DND-41 (cell line): Measurements from ENCODE around the gene MAP3K5.

Source experiments
- CTCF ChIP-seq: IDR thresholded peaks from 2 replicates; pipeline ENCODE4 v1.5.1; 2012; ENCODE audit warnings: borderline replicate concordance, low read length, moderate library complexity, mild to moderate bottlenecking; ENCODE audit not compliant: poor library complexity, severe bottlenecking; ENCODE audit errors: extremely low read depth
- EZH2 ChIP-seq: IDR thresholded peaks from 3 replicates; pipeline ENCODE4 v1.6.1; 2012; ENCODE audit warnings: borderline replicate concordance, low read depth, mild to moderate bottlenecking, moderate library complexity, low read length, inconsistent platforms; ENCODE audit not compliant: severe bottlenecking

DNA sequence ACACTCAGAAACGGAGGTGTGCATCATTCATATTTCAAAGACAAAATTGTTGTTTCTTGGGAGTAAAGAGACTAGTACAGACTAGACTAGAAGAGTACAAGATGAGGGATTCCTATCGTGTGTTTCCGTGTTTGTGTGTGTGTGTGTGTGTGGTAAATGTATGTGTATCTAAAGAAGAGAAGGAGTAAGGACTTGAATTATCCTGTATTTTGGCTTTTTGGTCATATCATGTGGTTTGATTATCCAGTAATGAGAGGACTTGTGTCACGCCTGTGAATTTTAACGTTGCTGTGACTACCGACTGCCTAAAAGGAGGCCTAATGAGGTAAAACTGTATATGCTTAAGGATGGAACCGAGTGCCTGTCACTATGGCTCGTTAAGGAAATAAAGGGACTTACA lies 197.6 kb downstream of the MAP3K5 start:
- TF ChIP-seq CTCF: no peak
- no peak for TF ChIP-seq EZH2
